ENCODE measurements around the gene RELN. TPM values are rescaled to one million over a fixed set of nuclear protein-coding genes. Genes with fewer than 3 reads are reported as not detected.

The RELN gene
- polyA plus RNA-seq, 1 donor (not counting 4 experiments of a cell fraction or from before 2014, with no cell fraction given) = not detected

DNA sequence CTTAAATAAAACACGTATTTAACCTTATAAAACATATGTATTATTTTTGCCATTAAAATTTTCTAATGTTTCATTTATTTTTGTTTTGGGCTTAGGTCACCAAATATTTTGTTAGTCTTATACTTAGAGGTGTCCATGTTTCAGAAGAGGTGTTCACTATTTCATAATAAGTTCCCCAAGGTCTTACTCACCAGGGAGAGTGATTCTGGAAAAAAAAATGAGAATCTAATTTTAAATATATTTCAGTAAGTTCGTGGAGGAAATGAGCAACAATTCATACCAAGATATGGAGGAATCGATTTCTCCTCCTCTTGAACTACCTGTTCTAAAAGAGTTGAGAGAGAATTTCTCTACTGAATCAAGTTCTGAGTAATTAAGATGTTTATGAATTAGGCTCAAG lies 271.9 kb downstream of the RELN start:
- Histone ChIP-seq H3K4me3 (ENCODE audit: control insufficient read depth in 2 of 3, extremely low read depth in 1 of 3, insufficient read depth in 2 of 3, low read depth in 1 of 3, low read length in 3 of 3) (no peak overlapping the region), H3K4me2 (ENCODE audit: control insufficient read depth, extremely low read depth, insufficient read depth, low read depth, low read length) (no peak overlapping the region), H3K27ac (ENCODE audit: control insufficient read depth, insufficient read depth, low read length) (peak overlapping the region; percentile 70), H3K4me1 (ENCODE audit: control insufficient read depth, extremely low read depth, insufficient read depth, low read length) (peaks cover 20% of the 10 kb centered on the region), H3K9me1 (ENCODE audit: control insufficient read depth, extremely low read depth, insufficient read depth, low read length) (no peaks in the 10 kb centered on the region), H3K36me3 (ENCODE audit: control insufficient read depth in 2 of 2, extremely low read depth in 1 of 2, insufficient read depth in 2 of 2, low read length in 2 of 2) (no peaks in the 10 kb centered on the region), H3K27me3 (ENCODE audit: control insufficient read depth, extremely low read depth, insufficient read depth, low read length) (peaks cover 3% of the 10 kb centered on the region), H3K9ac (ENCODE audit: control insufficient read depth, extremely low read depth, insufficient read depth, low read length) (no peak overlapping the region), H3K9me3 (ENCODE audit: control insufficient read depth, low read depth, low read length) (no peaks in the 10 kb centered on the region), H2AFZ (ENCODE audit: control insufficient read depth, low read length) (no peak overlapping the region), H3K79me2 (ENCODE audit: control insufficient read depth, insufficient read depth, low read length) (no peaks in the 10 kb centered on the region), H4K20me1 (ENCODE audit: control insufficient read depth, extremely low read depth, insufficient read depth, low read length) (no peaks in the 10 kb centered on the region)
- TF ChIP-seq EZH2 (IDR thresholded peaks at IDR 0.05; ENCODE audit: low read length) = no peak
- TF ChIP-seq, protein P1, sequence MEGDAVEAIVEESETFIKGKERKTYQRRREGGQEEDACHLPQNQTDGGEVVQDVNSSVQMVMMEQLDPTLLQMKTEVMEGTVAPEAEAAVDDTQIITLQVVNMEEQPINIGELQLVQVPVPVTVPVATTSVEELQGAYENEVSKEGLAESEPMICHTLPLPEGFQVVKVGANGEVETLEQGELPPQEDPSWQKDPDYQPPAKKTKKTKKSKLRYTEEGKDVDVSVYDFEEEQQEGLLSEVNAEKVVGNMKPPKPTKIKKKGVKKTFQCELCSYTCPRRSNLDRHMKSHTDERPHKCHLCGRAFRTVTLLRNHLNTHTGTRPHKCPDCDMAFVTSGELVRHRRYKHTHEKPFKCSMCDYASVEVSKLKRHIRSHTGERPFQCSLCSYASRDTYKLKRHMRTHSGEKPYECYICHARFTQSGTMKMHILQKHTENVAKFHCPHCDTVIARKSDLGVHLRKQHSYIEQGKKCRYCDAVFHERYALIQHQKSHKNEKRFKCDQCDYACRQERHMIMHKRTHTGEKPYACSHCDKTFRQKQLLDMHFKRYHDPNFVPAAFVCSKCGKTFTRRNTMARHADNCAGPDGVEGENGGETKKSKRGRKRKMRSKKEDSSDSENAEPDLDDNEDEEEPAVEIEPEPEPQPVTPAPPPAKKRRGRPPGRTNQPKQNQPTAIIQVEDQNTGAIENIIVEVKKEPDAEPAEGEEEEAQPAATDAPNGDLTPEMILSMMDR (optimal IDR thresholded peaks at IDR 0.05 in 1 of 3, IDR thresholded peaks at IDR 0.05 in 1 of 3, conservative IDR thresholded peaks at IDR 0.05 in 1 of 3; ENCODE audit: extremely low read depth in 1 of 3, insufficient read depth in 2 of 3, low read length in 3 of 3) = no peak
- dilution Hi-C loops (cut with MboI; ENCODE audit: extremely low pct_ligation_motif_present, low sequenced_read_pairs) = no loop called here
- DNase-seq (ENCODE audit: low read depth, low spot score) (no peak), FAIRE-seq (no peak)

DNA sequence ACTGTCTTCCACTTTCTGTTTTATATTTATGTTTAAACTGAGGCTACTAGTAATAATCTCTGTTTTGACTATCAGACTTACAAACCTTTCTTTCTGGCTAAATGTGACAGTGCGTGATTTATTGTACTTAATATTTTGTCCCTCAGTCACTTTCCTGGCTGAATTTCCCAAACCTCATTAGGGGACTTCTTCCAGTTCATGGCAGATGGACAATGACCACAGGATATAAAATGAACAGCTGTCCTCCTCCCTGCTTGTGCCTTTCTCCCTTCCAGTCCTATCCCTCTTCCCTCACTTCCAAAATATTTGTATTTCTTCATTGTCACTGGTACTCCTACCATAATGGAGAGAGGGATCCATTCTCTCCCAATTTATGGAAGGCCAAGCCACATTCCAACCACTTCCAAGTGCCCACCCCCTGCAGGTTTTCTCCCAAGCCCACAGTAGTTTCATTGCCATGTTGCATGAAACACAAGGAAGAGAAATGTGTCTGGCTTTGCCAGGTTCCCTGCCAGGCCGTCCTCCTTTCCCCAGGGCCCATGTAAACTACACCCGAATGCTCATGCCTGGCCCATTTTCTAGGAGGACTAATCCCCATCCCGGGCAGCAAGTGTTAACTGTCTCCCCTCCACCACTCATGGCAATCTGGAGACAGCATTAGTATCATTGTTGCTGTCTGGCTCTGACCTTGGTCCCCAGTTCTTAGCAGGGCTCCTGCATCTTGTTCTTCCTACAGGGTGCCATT lies 273.9 kb downstream of the RELN start:
- TF ChIP-seq, protein P1 (optimal IDR thresholded peaks at IDR 0.05 in 1 of 3, IDR thresholded peaks at IDR 0.05 in 1 of 3, conservative IDR thresholded peaks at IDR 0.05 in 1 of 3; ENCODE audit: extremely low read depth in 1 of 3, insufficient read depth in 2 of 3, low read length in 3 of 3) = no peak
- no peak for TF ChIP-seq EZH2 (IDR thresholded peaks at IDR 0.05; ENCODE audit: low read length)
- H4K20me1 ChIP-seq (ENCODE audit: control insufficient read depth, extremely low read depth, insufficient read depth, low read length) = no peaks in the 10 kb centered on the region
- H2AFZ ChIP-seq (ENCODE audit: control insufficient read depth, low read length) = no peak overlapping the region
- no peaks in the 10 kb centered on the region for H3K9me3 ChIP-seq (ENCODE audit: control insufficient read depth, low read depth, low read length)
- H3K9ac ChIP-seq (ENCODE audit: control insufficient read depth, extremely low read depth, insufficient read depth, low read length) = no peak overlapping the region
- FAIRE-seq = no peak
- H3K36me3 ChIP-seq (ENCODE audit: control insufficient read depth in 2 of 2, extremely low read depth in 1 of 2, insufficient read depth in 2 of 2, low read length in 2 of 2) = no peaks in the 10 kb centered on the region
- H3K9me1 ChIP-seq (ENCODE audit: control insufficient read depth, extremely low read depth, insufficient read depth, low read length) = no peaks in the 10 kb centered on the region
- dilution Hi-C loops (cut with MboI; ENCODE audit: extremely low pct_ligation_motif_present, low sequenced_read_pairs) = no loop called here
- DNase-seq (ENCODE audit: low read depth, low spot score) = no peak
- no peak overlapping the region for H3K4me3 ChIP-seq (ENCODE audit: control insufficient read depth in 2 of 3, extremely low read depth in 1 of 3, insufficient read depth in 2 of 3, low read depth in 1 of 3, low read length in 3 of 3)
- H3K4me1 ChIP-seq (ENCODE audit: control insufficient read depth, extremely low read depth, insufficient read depth, low read length) = peaks cover 20% of the 10 kb centered on the region
- H3K79me2 ChIP-seq (ENCODE audit: control insufficient read depth, insufficient read depth, low read length) = no peaks in the 10 kb centered on the region
- no peak overlapping the region for H3K4me2 ChIP-seq (ENCODE audit: control insufficient read depth, extremely low read depth, insufficient read depth, low read depth, low read length)
- H3K27ac ChIP-seq (ENCODE audit: control insufficient read depth, insufficient read depth, low read length) = no peak overlapping the region
- peaks cover 3% of the 10 kb centered on the region for H3K27me3 ChIP-seq (ENCODE audit: control insufficient read depth, extremely low read depth, insufficient read depth, low read length)

Measured in keratinocyte (primary cell).